Measurements from ENCODE around the gene CTNNA3.

GRCh38 chr10:66673071-66673470 lies 1022.9 kb downstream of the CTNNA3 start:
- TF ChIP-seq POLR2A (IDR thresholded peaks at IDR 0.05) (no peak), CTCF (IDR thresholded peaks at IDR 0.05) (no peak)

Data from testis (tissue), 2 donors.